ENCODE measurements around the gene GPRC5A. TPM values are rescaled to one million over a fixed set of nuclear protein-coding genes. Genes with fewer than 3 reads are reported as not detected.

Gene GPRC5A
- total and polyA plus RNA-seq, 2 of the 4 experiments (the other 2 are of a cell fraction) = 49.6 to 201 TPM

DNA sequence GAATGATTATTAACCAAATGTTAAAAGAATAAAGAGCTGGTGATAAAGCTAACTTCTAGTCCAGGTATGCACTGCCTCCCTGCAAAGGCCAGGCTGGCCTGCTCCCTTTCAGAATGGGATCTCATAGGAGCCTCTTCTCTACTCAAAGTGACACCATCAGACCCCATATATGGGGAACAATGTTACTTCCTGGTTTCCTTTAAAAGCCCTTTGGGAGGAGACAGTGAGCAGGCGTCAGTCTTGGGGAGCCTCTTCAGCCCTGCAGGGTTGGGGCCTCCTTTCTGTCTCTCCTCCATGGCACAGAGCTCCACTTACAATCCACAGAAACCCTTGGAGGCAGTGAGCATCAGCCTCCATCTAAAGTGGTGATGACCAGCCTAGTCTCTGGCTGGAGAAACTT lies 17.3 kb upstream of the GPRC5A start:
- Histone ChIP-seq H3K9ac (ENCODE audit: low read depth, low read length) (no peak overlapping the region; the same call in 1 of the 2 replicates), H2AK5ac (ENCODE audit: low read depth, low read length) (peak overlapping the region; percentile 72), H3K79me1 (ENCODE audit: low read depth in 1 of 2, low read length in 2 of 2) (peaks cover 8 to 29% of the 10 kb centered on the region in 2 experiments; a peak in 3 of 4 replicates), H3K14ac (replicated peaks; ENCODE audit: low read depth, low read length) (peak overlapping the region; percentile 98), H2BK15ac (ENCODE audit: low read depth, low read length) (peak overlapping the region; percentile 86; the same call in 2 of the 3 replicates), H3K9me1 (ENCODE audit: insufficient read depth, low read length) (peaks cover 18% of the 10 kb centered on the region; the same call in 1 of the 2 replicates), H3K18ac (ENCODE audit: low read depth, low read length) (peak overlapping the region; percentile 39), H3K36me3 (ENCODE audit: control insufficient read depth, insufficient read depth, low read length) (no peaks in the 10 kb centered on the region; the same call in 1 of the 2 replicates), H2BK120ac (ENCODE audit: low read depth, low read length) (peak overlapping the region; percentile 99), H3K27me3 (ENCODE audit: control insufficient read depth, insufficient read depth, low read length) (no peaks in the 10 kb centered on the region), H3K4me1 (ENCODE audit: control insufficient read depth, insufficient read depth, low read length) (peaks cover 22% of the 10 kb centered on the region), H3K4ac (ENCODE audit: low read depth, low read length) (peak overlapping the region; percentile 100), H2AFZ (replicated peaks; ENCODE audit: low read length, poor library complexity) (no peak overlapping the region), H3K56ac (ENCODE audit: extremely low read depth, insufficient read depth, low read length) (no peak overlapping the region), H4K5ac (ENCODE audit: low read depth, low read length) (peak overlapping the region; percentile 39), H3K9me3 (ENCODE audit: control insufficient read depth, insufficient read depth, low read length) (no peaks in the 10 kb centered on the region), H3K4me3 (ENCODE audit: insufficient read depth, low read depth, low read length) (no peak overlapping the region), H4K8ac (ENCODE audit: low read depth in 2 of 2, low read length in 2 of 2) (peak overlapping the region; percentile 81 to 93), H4K20me1 (ENCODE audit: insufficient read depth, low read length) (no peaks in the 10 kb centered on the region), H3K23ac (ENCODE audit: low read depth, low read length) (peak overlapping the region; percentile 50), H4K91ac (ENCODE audit: insufficient read depth, low read depth, low read length) (peak overlapping the region; percentile 96), H2AK9ac (replicated peaks; ENCODE audit: low read depth, low read length, poor library complexity) (no peak overlapping the region), H3K27ac (ENCODE audit: insufficient read depth, low read length) (peak overlapping the region; percentile 48), H2BK5ac (ENCODE audit: low read depth, low read length, poor library complexity, severe bottlenecking) (peak overlapping the region; percentile 100), H3K4me2 (ENCODE audit: low read depth, low read length) (no peak overlapping the region), H2BK20ac (ENCODE audit: low read depth, low read length) (peak overlapping the region; percentile 98)
- dilution Hi-C loops (cut with HindIII; ENCODE audit: low sequenced_read_pairs, unreplicated experiment) (no loop called here), intact Hi-C loops (cut with micrococcal nuclease) (no loop called here), in situ Hi-C loops (cut with MboI; ENCODE audit: low sequenced_read_pairs) (loop anchor here (25.0 kb wide), 1 partner anchor 1513 kb away; no protein-coding TSS in a partner anchor)
- CTCF ChIA-PET = interaction anchor here (0.6 kb wide), 1 partner anchor 35 kb away, joined by 3 read pairs; no protein-coding TSS in a partner anchor
- no CpG with 5 or more reads among the region's 1 CpG for WGBS, 2 experiments (ENCODE audit: extremely low coverage in 2 of 2, insufficient read length in 1 of 2)
- DNase-seq = no peak
- BruUV-seq (replicated peaks) = no TSS peak
- ATAC-seq (ENCODE audit: low read depth) = no peak
- POLR2A ChIA-PET (ENCODE audit: unreplicated experiment) = no interaction called here
- TF ChIP-seq CEBPB (IDR thresholded peaks at IDR 0.05; ENCODE audit: low read depth, low read length) (no peak), NFE2L2 (IDR thresholded peaks at IDR 0.05; ENCODE audit: low read depth, low read length) (no peak), MAFK (IDR thresholded peaks at IDR 0.05; ENCODE audit: low read depth, low read length) (no peak), RFX5 (IDR thresholded peaks at IDR 0.05; ENCODE audit: low read depth, low read length) (no peak), POLR2A (IDR thresholded peaks at IDR 0.05; ENCODE audit: low read depth, low read length) (no peak), SMC3 (IDR thresholded peaks at IDR 0.05; ENCODE audit: low read depth, low read length) (no peak), MXI1 (IDR thresholded peaks at IDR 0.05; ENCODE audit: borderline replicate concordance, low read depth, low read length) (no peak), BHLHE40 (IDR thresholded peaks at IDR 0.05; ENCODE audit: low read depth, low read length) (no peak), RCOR1 (IDR thresholded peaks at IDR 0.05; ENCODE audit: insufficient replicate concordance, low read length) (no peak)
- TF ChIP-seq, protein P1, sequence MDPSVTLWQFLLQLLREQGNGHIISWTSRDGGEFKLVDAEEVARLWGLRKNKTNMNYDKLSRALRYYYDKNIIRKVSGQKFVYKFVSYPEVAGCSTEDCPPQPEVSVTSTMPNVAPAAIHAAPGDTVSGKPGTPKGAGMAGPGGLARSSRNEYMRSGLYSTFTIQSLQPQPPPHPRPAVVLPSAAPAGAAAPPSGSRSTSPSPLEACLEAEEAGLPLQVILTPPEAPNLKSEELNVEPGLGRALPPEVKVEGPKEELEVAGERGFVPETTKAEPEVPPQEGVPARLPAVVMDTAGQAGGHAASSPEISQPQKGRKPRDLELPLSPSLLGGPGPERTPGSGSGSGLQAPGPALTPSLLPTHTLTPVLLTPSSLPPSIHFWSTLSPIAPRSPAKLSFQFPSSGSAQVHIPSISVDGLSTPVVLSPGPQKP (IDR thresholded peaks at IDR 0.05; ENCODE audit: borderline replicate concordance, low read depth, low read length) = no peak
- TF ChIP-seq, protein P2, sequence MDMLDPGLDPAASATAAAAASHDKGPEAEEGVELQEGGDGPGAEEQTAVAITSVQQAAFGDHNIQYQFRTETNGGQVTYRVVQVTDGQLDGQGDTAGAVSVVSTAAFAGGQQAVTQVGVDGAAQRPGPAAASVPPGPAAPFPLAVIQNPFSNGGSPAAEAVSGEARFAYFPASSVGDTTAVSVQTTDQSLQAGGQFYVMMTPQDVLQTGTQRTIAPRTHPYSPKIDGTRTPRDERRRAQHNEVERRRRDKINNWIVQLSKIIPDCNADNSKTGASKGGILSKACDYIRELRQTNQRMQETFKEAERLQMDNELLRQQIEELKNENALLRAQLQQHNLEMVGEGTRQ (IDR thresholded peaks at IDR 0.05; ENCODE audit: low read depth, low read length) = no peak
